ENCODE data around the gene MDH2. TPM values are rescaled to one million over a fixed set of nuclear protein-coding genes. Genes with fewer than 3 reads are reported as not detected.

MDH2 gene
- total RNA-seq, 1 donor from 2014 or later = 119 TPM

GRCh38 chr7:76031964-76032363 lies 15.9 kb upstream of the MDH2 start:
- no peak for TF ChIP-seq CTCF (IDR thresholded peaks at IDR 0.05)
- Mint-ChIP-seq H3K9me3 (ENCODE audit: unreplicated experiment) (no peaks in the 10 kb centered on the region), H3K27me3 (ENCODE audit: unreplicated experiment) (no peaks in the 10 kb centered on the region), H3K27ac (ENCODE audit: unreplicated experiment) (no peak overlapping the region), H3K36me3 (ENCODE audit: unreplicated experiment) (peaks cover 6% of the 10 kb centered on the region), H3K4me3 (ENCODE audit: unreplicated experiment) (no peak overlapping the region), H3K4me1 (ENCODE audit: unreplicated experiment) (no peaks in the 10 kb centered on the region)
- DNase-seq (ENCODE audit: extremely low spot score, unreplicated experiment) = no peak

GRCh38 chr7:76037310-76037709 lies 10.6 kb upstream of the MDH2 start:
- Mint-ChIP-seq H3K9me3 (ENCODE audit: unreplicated experiment) (no peaks in the 10 kb centered on the region), H3K4me3 (ENCODE audit: unreplicated experiment) (no peak overlapping the region), H3K36me3 (ENCODE audit: unreplicated experiment) (no peaks in the 10 kb centered on the region), H3K27me3 (ENCODE audit: unreplicated experiment) (no peaks in the 10 kb centered on the region), H3K27ac (ENCODE audit: unreplicated experiment) (no peak overlapping the region), H3K4me1 (ENCODE audit: unreplicated experiment) (no peaks in the 10 kb centered on the region)
- DNase-seq (ENCODE audit: extremely low spot score, unreplicated experiment) = no peak
- TF ChIP-seq CTCF (IDR thresholded peaks at IDR 0.05) = no peak

- DNase-seq (ENCODE audit: extremely low spot score, unreplicated experiment) = no peak
- Mint-ChIP-seq H3K27ac (ENCODE audit: unreplicated experiment) (no peak overlapping the region), H3K4me1 (ENCODE audit: unreplicated experiment) (no peaks in the 10 kb centered on the region), H3K27me3 (ENCODE audit: unreplicated experiment) (no peaks in the 10 kb centered on the region), H3K9me3 (ENCODE audit: unreplicated experiment) (no peaks in the 10 kb centered on the region), H3K4me3 (ENCODE audit: unreplicated experiment) (no peak overlapping the region), H3K36me3 (ENCODE audit: unreplicated experiment) (peaks cover 6% of the 10 kb centered on the region)
- TF ChIP-seq CTCF (IDR thresholded peaks at IDR 0.05) = no peak
These were observed 7.8 kb upstream of the MDH2 start for GRCh38 chr7:76040126-76040525.

- peaks cover 15% of the 10 kb centered on the region for H3K4me1 Mint-ChIP-seq (ENCODE audit: unreplicated experiment)
- no peak for DNase-seq (ENCODE audit: extremely low spot score, unreplicated experiment)
- H3K4me3 Mint-ChIP-seq (ENCODE audit: unreplicated experiment) = no peak overlapping the region
- no peak for TF ChIP-seq CTCF (IDR thresholded peaks at IDR 0.05)
- no peak overlapping the region for H3K27ac Mint-ChIP-seq (ENCODE audit: unreplicated experiment)
- peaks cover 8% of the 10 kb centered on the region for H3K36me3 Mint-ChIP-seq (ENCODE audit: unreplicated experiment)
- no peaks in the 10 kb centered on the region for H3K27me3 Mint-ChIP-seq (ENCODE audit: unreplicated experiment)
- no peaks in the 10 kb centered on the region for H3K9me3 Mint-ChIP-seq (ENCODE audit: unreplicated experiment)
These were observed 3.5 kb upstream of the MDH2 start for GRCh38 chr7:76044375-76044865.

GRCh38 chr7:76047305-76047810 lies 548 bp upstream of the MDH2 start:
- DNase-seq (ENCODE audit: extremely low spot score, unreplicated experiment) = no peak

More at GRCh38 chr7:76047305-76047810, 548 bp upstream of the MDH2 start:
- H3K36me3 Mint-ChIP-seq (ENCODE audit: unreplicated experiment) = peaks cover 14% of the 10 kb centered on the region
- TF ChIP-seq CTCF (IDR thresholded peaks at IDR 0.05) = no peak
- no peaks in the 10 kb centered on the region for H3K27me3 Mint-ChIP-seq (ENCODE audit: unreplicated experiment)
- no peaks in the 10 kb centered on the region for H3K9me3 Mint-ChIP-seq (ENCODE audit: unreplicated experiment)
- peak overlapping the region; percentile 99 for H3K4me3 Mint-ChIP-seq (ENCODE audit: unreplicated experiment)
- H3K4me1 Mint-ChIP-seq (ENCODE audit: unreplicated experiment) = peaks cover 22% of the 10 kb centered on the region
- peak overlapping the region; percentile 96 for H3K27ac Mint-ChIP-seq (ENCODE audit: unreplicated experiment)
